Measurements from ENCODE around the gene LARP7. TPM values are rescaled to one million over a fixed set of nuclear protein-coding genes. Genes with fewer than 3 reads are reported as not detected.

LARP7 gene
- polyA plus RNA-seq, 1 donor (not counting 4 experiments of a cell fraction or from before 2014, with no cell fraction given): 33.3 TPM

- no peak overlapping the region for H3K9ac ChIP-seq (ENCODE audit: control insufficient read depth, extremely low read depth, insufficient read depth, low read length)
- no peaks in the 10 kb centered on the region for H3K4me1 ChIP-seq (ENCODE audit: control insufficient read depth, extremely low read depth, insufficient read depth, low read length)
- H3K9me3 ChIP-seq (ENCODE audit: control insufficient read depth, low read depth, low read length): no peaks in the 10 kb centered on the region
- H3K79me2 ChIP-seq (ENCODE audit: control insufficient read depth, insufficient read depth, low read length): no peaks in the 10 kb centered on the region
- FAIRE-seq: no peak
- no peak overlapping the region for H3K4me3 ChIP-seq (ENCODE audit: control insufficient read depth in 2 of 3, extremely low read depth in 1 of 3, insufficient read depth in 2 of 3, low read depth in 1 of 3, low read length in 3 of 3)
- H4K20me1 ChIP-seq (ENCODE audit: control insufficient read depth, extremely low read depth, insufficient read depth, low read length): no peaks in the 10 kb centered on the region
- H3K4me2 ChIP-seq (ENCODE audit: control insufficient read depth, extremely low read depth, insufficient read depth, low read depth, low read length): no peak overlapping the region
- no peaks in the 10 kb centered on the region for H3K36me3 ChIP-seq (ENCODE audit: control insufficient read depth in 2 of 2, extremely low read depth in 1 of 2, insufficient read depth in 2 of 2, low read length in 2 of 2)
- no peaks in the 10 kb centered on the region for H3K27me3 ChIP-seq (ENCODE audit: control insufficient read depth, extremely low read depth, insufficient read depth, low read length)
- no peak for TF ChIP-seq CTCF (optimal IDR thresholded peaks at IDR 0.05 in 1 of 3, IDR thresholded peaks at IDR 0.05 in 1 of 3, conservative IDR thresholded peaks at IDR 0.05 in 1 of 3; ENCODE audit: extremely low read depth in 1 of 3, insufficient read depth in 2 of 3, low read length in 3 of 3)
- TF ChIP-seq EZH2 (IDR thresholded peaks at IDR 0.05; ENCODE audit: low read length): no peak
- dilution Hi-C loops (cut with MboI; ENCODE audit: extremely low pct_ligation_motif_present, low sequenced_read_pairs): no loop called here
- no peaks in the 10 kb centered on the region for H3K9me1 ChIP-seq (ENCODE audit: control insufficient read depth, extremely low read depth, insufficient read depth, low read length)
- DNase-seq (ENCODE audit: low read depth, low spot score): no peak
- H2AFZ ChIP-seq (ENCODE audit: control insufficient read depth, low read length): no peak overlapping the region
- H3K27ac ChIP-seq (ENCODE audit: control insufficient read depth, insufficient read depth, low read length): no peak overlapping the region
These were observed 44.1 kb downstream of the LARP7 start for GRCh38 chr4:112680996-112681395.

- no peak for TF ChIP-seq EZH2 (IDR thresholded peaks at IDR 0.05; ENCODE audit: low read length)
- TF ChIP-seq CTCF (optimal IDR thresholded peaks at IDR 0.05 in 1 of 3, IDR thresholded peaks at IDR 0.05 in 1 of 3, conservative IDR thresholded peaks at IDR 0.05 in 1 of 3; ENCODE audit: extremely low read depth in 1 of 3, insufficient read depth in 2 of 3, low read length in 3 of 3): no peak
- Histone ChIP-seq H4K20me1 (ENCODE audit: control insufficient read depth, extremely low read depth, insufficient read depth, low read length) (no peaks in the 10 kb centered on the region), H3K36me3 (ENCODE audit: control insufficient read depth in 2 of 2, extremely low read depth in 1 of 2, insufficient read depth in 2 of 2, low read length in 2 of 2) (no peaks in the 10 kb centered on the region), H3K9me3 (ENCODE audit: control insufficient read depth, low read depth, low read length) (no peaks in the 10 kb centered on the region), H3K27me3 (ENCODE audit: control insufficient read depth, extremely low read depth, insufficient read depth, low read length) (no peaks in the 10 kb centered on the region), H3K9me1 (ENCODE audit: control insufficient read depth, extremely low read depth, insufficient read depth, low read length) (no peaks in the 10 kb centered on the region), H2AFZ (ENCODE audit: control insufficient read depth, low read length) (no peak overlapping the region), H3K4me1 (ENCODE audit: control insufficient read depth, extremely low read depth, insufficient read depth, low read length) (no peaks in the 10 kb centered on the region), H3K4me2 (ENCODE audit: control insufficient read depth, extremely low read depth, insufficient read depth, low read depth, low read length) (no peak overlapping the region), H3K9ac (ENCODE audit: control insufficient read depth, extremely low read depth, insufficient read depth, low read length) (no peak overlapping the region), H3K79me2 (ENCODE audit: control insufficient read depth, insufficient read depth, low read length) (no peaks in the 10 kb centered on the region), H3K4me3 (ENCODE audit: control insufficient read depth in 2 of 3, extremely low read depth in 1 of 3, insufficient read depth in 2 of 3, low read depth in 1 of 3, low read length in 3 of 3) (no peak overlapping the region), H3K27ac (ENCODE audit: control insufficient read depth, insufficient read depth, low read length) (no peak overlapping the region)
- DNase-seq (ENCODE audit: low read depth, low spot score): no peak
- FAIRE-seq: no peak
- dilution Hi-C loops (cut with MboI; ENCODE audit: extremely low pct_ligation_motif_present, low sequenced_read_pairs): no loop called here
These were observed 56.6 kb downstream of the LARP7 start for GRCh38 chr4:112693507-112693906.
